ENCODE measurements around the gene TDRD12.
A peak's percentile ranks its signal among the peaks of the same experiment; 100 is the strongest.
"Not testable (repeated sequence)": the region's sequence is repeated elsewhere in the genome, so short reads cannot be mapped to it uniquely, and the experiment has no call there.

TDRD12 gene

DNA sequence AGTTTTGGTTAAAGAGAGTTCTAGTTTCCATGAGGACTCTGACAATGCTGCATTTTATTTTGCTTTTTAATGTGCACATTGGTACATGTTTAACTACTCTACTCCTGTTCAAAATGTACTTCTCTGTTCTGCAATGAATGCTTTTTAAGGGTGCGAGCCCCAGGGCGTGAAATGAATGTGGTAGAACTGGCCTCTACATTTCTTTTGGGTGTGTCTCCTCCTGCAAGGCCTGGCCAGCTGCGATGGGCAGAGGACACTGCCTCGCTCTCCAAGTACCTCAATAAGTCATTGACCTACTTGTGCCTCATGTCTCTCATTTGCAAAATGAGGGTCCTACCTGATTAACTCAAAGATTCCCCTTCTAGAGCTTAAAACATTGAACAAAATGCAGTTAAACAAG lies 37.2 kb upstream of the TDRD12 start:
- no peak for DNase-seq (ENCODE audit: insufficient read length, low spot score)
- TF ChIP-seq POLR2A (IDR thresholded peaks at IDR 0.05; ENCODE audit: low read depth, low read length): no peak
- FAIRE-seq: no peak

DNA sequence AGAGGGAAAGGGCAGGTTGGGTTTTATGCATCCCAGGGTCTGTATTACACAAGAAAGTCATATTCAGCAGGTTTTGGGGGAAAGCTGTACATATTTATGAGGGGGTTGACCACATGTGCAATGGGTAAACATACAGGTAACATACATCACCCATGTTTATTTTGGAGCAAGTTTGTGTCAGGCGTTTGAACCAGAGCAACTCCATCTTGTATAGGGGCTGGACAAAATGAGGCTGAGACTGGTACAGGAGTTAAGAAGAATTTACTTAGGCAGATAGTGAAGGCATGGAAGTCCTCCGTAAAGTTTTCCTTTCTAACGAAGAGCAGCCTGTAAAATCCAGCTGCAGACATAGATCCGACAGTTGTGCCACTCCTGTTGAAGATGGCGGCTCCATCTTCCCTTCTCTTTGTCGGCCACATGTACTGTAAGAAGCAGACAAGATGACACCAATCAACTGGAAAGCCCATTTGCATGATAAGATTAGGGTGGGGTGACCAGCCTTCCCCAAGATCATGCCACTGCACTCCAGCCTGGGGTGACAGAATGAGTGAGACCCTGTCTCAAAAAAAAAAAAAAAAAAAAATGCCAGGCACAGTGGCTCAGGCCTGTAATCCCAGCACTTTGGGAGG lies 32.6 kb upstream of the TDRD12 start:
- TF ChIP-seq POLR2A (IDR thresholded peaks at IDR 0.05; ENCODE audit: low read depth, low read length): no peak
- DNase-seq (ENCODE audit: insufficient read length, low spot score) (no peak), FAIRE-seq (no peak)

DNA sequence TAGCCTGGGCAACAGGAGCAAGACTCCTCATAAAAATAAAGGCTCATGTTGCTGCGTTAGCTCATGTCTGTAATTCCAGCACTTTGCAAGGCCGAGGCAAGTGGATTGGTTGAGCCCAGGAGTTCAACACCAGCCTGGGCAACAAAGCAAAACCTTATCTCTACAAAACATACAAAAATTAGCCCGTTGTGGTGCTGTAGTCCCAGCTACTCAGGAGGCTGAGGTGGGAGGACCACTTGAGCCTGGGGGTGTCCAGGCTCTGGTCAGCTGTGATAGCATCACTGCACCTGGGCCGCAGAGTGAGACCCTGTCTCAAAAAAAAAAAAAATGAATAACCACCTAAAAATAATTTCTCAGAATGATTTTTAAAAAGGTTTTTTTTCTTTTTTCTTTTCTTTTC lies 31.9 kb upstream of the TDRD12 start:
- FAIRE-seq (no peak), DNase-seq (ENCODE audit: insufficient read length, low spot score) (no peak)
- no peak for TF ChIP-seq POLR2A (IDR thresholded peaks at IDR 0.05; ENCODE audit: low read depth, low read length)

DNA sequence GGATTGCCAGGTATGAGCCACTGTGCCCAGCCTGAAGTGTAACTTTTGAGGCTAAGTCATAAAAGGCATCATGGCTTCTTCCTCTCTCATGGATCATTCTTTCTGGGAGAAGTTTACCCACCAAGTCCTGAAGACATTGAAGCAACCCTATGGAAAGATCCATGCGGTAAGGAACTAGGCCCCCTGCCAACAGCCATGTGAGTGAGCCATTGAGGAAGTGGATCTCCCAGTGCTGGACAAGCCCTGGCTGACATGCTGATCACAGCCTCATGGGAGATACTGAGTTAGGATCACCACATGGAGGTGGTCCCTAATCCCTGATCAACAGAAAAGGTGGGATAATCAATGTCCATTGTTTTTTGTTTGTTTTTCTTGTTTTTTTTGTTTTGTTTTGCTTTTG lies 31.3 kb upstream of the TDRD12 start:
- DNase-seq (ENCODE audit: insufficient read length, low spot score): no peak
- no peak for TF ChIP-seq POLR2A (IDR thresholded peaks at IDR 0.05; ENCODE audit: low read depth, low read length)
- FAIRE-seq: no peak

DNA sequence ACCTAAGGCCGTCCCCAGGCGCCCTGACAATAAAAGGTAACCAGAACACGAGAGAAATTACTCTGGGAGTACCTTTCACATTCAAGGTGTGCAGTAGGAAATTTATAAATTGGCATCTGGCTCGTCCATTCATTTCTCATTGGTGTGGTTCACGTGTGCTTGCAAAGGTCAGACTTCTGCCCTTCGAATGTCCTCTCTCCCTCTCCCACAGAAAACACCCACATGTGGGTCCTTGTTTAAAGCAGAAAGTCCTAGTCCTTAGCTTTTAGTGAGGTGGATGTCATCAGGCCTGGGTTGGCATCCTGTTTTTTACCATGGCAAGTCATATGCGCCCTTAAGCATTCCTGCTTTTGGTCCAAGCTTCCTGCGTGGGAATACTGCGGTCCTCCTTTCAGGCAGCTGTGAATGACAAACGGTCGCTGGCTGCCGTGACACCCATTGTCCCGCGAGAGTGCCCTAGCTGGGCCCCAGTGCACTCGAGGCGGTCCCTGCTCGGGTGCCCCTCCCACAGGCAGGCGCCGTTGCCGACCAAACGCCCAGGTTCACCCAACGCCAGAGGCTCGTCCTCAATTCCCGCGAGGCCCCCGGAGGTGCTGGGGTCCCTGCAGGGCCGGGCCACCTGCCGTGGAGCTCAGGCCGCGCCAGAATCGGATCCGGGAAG lies 28.1 kb upstream of the TDRD12 start, which contains the start of gene NUDT19:
TSS of gene NUDT19 (plus strand) at position 531 of the 661 bp plus-strand sequence. CDS start 140 bp downstream, outside the sequence.
- peak; percentile 98 for DNase-seq (ENCODE audit: insufficient read length, low spot score)
- peak; percentile 96 for TF ChIP-seq POLR2A (IDR thresholded peaks at IDR 0.05; ENCODE audit: low read depth, low read length)
- FAIRE-seq: no peak

DNA sequence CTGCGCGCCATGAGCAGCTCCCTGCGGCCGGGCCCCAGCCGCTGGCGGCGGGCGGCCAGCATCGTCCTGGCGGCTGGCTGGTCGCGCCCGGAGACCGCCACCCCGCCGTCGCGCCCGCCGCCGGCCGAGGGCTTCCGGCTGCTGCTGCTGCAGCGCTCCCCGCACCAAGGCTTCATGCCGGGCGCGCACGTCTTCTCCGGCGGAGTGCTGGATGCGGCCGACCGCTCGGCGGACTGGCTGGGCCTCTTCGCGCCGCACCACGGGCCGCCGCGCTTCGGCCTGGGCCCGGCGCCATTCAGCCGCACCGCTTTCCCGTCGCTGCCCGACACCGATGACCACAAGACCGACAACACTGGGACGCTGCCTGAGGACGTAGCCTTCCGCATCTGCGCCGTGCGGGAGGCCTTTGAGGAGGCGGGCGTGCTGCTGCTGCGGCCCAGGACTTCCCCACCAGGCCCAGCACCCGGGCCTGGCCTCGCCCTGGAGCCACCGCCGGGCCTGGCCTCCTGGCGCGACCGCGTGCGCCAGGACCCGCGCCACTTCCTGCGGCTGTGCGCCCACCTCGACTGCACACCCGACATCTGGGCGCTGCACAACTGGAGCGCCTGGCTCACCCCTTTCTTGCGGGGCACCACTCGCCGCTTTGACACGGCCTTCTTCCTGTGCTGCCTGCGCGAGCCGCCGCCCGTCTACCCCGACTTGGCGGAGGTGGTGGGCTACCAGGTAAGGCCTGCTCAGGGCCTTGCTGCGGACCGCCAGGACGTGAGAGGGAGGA lies 27.4 kb upstream of the TDRD12 start:
- DNase-seq (ENCODE audit: insufficient read length, low spot score): peak; percentile 46
- FAIRE-seq: no peak
- TF ChIP-seq POLR2A (IDR thresholded peaks at IDR 0.05; ENCODE audit: low read depth, low read length): no peak

DNA sequence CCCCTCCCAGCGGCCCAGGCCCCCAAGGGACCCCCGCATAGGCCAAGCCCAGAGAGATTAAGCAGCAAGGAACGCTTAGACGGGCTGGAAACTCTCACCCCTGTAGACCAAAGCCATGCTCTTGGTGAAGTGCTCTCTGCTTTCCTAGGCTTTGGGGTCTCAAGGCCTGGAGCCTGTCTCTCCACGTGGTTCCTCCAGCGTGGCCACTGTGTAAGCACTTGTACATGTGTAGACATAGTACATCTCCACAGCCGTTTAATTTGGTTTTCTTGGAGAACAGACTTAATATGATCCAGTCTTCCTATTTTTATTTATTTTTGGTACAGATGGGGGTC lies 26.9 kb upstream of the TDRD12 start:
- DNase-seq (ENCODE audit: insufficient read length, low spot score) (no peak), FAIRE-seq (no peak)
- TF ChIP-seq POLR2A (IDR thresholded peaks at IDR 0.05; ENCODE audit: low read depth, low read length): no peak

DNA sequence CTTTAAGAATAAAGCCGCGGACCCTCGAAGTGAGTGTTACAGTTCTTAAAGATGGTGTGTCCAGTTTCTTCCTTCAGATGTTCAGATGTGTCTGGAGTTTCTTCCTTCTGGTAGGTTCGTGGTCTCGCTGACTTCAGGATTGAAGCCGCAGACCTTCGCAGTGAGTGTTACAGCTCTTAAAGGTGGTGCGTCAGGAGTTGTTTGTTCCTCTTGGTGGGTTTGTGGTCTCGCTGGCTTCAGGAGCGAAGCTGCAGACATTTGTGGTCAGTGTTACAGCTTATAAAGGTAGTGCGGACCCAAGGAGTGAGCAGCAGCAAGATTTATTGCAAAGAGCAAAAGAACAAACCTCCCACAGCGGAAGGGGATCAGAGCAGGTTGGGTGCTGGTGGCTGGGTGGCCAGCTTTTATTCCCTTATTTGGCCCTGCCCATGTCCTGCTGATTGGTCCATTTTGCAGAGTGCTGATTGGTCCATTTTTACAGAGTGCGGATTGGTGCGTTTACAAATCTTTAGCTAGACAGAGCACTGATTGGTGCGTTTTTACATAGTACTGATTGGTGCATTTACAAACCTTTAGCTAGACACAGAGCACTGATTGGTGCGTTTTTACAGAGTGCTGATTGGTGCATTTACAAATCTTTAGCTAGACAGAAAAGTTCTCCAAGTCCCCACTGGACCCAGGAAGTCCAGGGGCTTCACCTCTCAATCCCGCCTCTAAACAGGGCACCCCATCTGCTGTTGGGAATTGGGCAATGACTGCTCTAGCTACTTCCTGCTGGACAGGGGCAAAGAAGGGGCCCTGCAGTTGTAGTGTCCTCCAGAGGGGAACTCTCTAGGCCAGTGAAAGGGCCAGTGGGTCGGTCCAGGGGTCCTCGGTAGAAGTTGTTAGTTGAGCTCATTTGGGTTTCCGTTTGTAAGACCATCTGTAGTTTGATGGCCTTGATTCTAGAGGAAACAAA lies 26.1 kb upstream of the TDRD12 start:
- not testable (repeated sequence) for DNase-seq (ENCODE audit: insufficient read length, low spot score); FAIRE-seq

GRCh38 chr19:32694316-32694715 lies 25.3 kb upstream of the TDRD12 start:
- DNase-seq (ENCODE audit: insufficient read length, low spot score); FAIRE-seq: not testable (repeated sequence)

GRCh38 chr19:32694851-32695250 lies 24.7 kb upstream of the TDRD12 start:
- FAIRE-seq: not testable (repeated sequence)

DNA sequence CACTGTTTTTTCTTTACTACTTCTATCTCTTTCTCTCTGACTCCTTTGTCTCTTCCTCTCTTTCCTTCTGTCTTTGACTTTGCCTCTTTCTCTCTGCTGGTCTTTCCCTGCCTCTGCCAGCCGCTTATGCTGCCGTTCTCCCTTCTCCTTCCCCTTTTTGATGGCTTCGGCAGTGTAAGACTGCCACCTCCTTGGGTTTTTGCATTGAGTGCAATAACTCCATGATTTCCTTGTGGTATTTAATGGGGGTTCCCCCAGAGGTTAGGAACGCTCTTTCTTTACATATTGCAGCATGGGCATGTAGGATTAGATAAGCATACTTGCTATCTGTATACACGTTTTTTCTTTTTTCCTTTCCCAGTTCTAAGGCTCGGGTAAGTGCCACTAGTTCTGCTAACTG lies 24.1 kb upstream of the TDRD12 start:
- not testable (repeated sequence) for DNase-seq (ENCODE audit: insufficient read length, low spot score); FAIRE-seq

More at GRCh38 chr19:32694851-32695250, 24.7 kb upstream of the TDRD12 start:
- not testable (repeated sequence) for DNase-seq (ENCODE audit: insufficient read length, low spot score)

DNA sequence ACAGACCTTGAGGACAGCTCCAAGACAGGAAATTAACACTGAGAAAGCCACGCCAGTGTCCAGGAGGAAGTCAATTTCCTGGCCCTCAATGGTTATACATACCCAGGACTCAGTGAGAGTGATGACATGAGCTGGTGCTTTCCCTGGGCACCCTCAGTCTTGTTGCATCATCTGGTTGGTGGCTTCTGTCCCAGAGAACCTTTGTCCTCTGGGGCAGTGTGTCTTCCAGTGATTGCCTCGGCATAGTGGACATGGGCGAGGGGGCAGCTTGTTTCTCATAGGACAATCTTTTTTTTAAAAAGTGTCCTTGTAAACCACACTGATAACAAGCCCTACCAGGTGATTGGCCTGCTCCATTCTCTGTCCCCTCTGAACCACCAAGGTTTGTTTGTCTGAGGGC lies 22.8 kb upstream of the TDRD12 start:
- DNase-seq (ENCODE audit: insufficient read length, low spot score); FAIRE-seq: not testable (repeated sequence)

DNA sequence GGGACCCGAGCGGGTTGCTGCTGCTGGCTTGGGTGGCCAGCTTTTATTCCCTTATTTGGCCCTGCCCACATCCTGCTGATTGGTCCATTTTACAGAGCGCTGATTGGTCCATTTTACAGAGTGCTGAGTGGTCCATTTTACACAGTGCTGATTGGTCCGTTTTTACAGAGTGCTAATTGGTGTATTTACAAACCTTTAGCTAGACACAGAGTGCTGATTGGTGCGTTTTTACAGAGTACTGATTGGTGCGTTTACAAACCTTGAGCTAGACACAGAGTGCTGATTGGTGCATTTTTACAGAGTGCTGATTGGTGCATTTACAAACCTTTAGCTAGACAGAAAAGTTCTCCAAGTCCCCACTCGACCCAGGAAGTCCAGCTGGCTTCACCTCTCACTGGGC lies 19.4 kb upstream of the TDRD12 start:
- not testable (repeated sequence) for FAIRE-seq; DNase-seq (ENCODE audit: insufficient read length, low spot score)

DNA sequence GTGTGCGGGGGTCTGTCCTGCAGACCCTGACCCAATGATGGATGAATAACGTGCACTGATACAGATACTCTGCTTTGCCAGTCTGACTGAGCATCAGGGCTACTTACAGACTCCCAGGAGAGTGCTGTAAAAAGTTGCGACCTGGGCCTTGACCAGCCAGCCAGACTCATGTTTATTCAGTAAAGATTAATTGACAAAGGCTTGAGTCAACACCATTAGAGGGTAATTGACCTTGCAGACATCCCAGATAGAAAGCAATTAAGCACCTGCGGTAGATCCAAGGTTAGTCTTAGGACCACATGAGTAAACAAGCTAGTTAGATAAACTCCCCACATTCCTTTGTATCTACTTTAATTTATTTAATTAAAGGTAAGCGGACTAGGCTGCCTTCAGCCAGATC lies 17.6 kb upstream of the TDRD12 start:
- TF ChIP-seq POLR2A (IDR thresholded peaks at IDR 0.05; ENCODE audit: low read depth, low read length): no peak
- DNase-seq (ENCODE audit: insufficient read length, low spot score) (no peak), FAIRE-seq (no peak)

DNA sequence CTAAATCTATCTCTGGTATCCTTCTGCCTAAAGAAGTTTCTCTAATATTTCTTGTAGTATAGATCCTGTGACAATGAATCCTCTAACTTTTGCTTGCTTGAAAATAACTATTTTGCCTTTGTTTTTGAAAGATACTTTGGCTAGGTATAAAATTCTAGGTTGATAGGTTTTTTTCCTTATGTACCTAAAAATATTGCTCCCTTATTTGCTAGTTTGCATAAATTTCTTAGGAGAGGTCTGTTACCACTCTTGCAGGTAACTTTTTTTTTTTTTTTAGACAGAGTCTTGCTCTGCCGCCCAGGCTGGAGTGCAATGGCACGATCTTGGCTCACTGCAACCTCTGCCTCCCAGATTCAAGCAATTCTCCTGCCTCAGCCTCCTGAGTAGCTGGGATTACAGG lies 15.6 kb upstream of the TDRD12 start:
- FAIRE-seq; DNase-seq (ENCODE audit: insufficient read length, low spot score): not testable (repeated sequence)

All from H54 (cell line).